Hippocampal formation (tissue), 2 donors: ENCODE results near the gene ZPLD1.

ENCODE experiments used
- DNase-seq, 2 donors: peaks; one replicate each; lab custom pipeline; 2025; lab: John Stamatoyannopoulos, UW

Gene ZPLD1

GRCh38 chr3:102434715-102435114 is at the start of gene ZPLD1:
Gene ZPLD1 (plus strand): TSS chr3:102435015. CDS start chr3:102438488, 3,473 bp downstream.
- DNase-seq = no peak

DNA sequence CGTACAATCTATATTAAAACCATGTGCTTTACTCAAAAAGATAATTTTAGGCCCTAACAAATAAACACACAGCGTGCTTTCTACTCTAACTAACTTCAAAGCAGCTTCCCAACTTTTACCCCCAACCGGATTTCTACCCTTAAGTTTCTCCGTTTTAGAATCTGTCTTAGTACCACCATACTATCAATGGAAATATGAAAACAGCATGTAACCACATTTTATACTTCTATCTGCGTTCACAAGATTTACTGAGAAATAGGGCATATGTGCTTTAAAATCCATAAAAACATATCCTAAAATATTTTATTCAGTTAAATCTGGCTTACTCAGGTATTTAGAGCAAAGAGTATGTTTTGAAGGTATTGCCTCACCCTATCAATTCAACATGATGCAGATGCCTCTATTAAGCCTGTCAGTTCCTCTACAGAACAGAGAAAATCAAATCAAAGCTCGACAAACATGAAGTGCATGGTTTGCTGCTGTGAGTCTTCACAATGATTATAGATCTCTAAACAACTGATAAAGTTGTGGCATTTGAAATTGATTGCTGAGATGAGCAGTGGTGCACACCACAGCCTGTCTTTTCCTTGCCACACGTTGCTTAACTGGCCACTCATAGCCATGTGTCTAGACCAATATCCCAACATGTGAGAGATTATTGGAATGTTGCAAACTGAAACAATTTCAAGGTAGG is 44.5 kb upstream of the ZPLD1 start:
- no peak for DNase-seq

- DNase-seq = no peak
These were observed 43.9 kb upstream of the ZPLD1 start for GRCh38 chr3:102390916-102391315.

- no peak for DNase-seq
These were observed 43.3 kb upstream of the ZPLD1 start for GRCh38 chr3:102391491-102391890.

DNA sequence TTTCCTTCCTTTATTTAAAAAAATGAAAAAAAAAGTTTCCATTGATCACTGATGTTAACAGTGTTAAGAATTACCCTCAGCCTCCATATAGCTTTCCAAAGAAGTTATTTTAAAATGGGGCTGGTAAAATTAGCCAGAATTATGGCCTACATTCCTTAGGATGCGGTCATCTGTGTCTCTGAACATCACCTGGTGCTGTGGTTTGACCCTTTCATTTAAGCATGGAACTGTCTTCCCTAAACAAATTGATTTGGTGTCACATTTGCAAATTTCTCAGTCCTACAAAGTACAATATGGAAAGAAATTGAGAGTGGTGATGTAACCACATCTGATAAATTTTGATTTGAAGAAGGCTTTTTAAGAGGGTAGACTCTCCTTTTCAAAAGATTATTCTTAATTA is 40.3 kb upstream of the ZPLD1 start:
- DNase-seq = no peak

GRCh38 chr3:102398176-102398575 is 36.6 kb upstream of the ZPLD1 start:
- no peak for DNase-seq

GRCh38 chr3:102398666-102399065 is 36.1 kb upstream of the ZPLD1 start:
- DNase-seq = no peak

DNA sequence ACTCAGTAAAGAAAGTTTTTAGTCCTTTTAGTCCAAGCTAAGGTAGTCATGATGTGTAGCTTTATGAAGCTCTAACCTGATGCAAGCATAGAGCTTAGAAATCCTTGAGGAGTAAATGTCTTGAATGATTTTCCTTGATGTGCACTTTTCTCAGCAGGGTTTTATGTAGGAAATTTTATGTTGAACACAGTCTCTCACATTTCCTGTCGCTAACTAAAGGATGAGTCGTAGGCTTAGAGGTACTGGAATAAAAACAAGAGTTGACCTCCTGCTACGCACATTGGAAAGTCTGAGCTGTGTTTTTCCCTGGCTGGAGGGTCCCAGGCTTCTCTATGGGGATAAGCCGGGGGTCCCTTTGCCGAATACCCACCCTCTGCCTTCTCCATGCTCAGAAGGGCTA is 34.7 kb upstream of the ZPLD1 start:
- DNase-seq = no peak

DNA sequence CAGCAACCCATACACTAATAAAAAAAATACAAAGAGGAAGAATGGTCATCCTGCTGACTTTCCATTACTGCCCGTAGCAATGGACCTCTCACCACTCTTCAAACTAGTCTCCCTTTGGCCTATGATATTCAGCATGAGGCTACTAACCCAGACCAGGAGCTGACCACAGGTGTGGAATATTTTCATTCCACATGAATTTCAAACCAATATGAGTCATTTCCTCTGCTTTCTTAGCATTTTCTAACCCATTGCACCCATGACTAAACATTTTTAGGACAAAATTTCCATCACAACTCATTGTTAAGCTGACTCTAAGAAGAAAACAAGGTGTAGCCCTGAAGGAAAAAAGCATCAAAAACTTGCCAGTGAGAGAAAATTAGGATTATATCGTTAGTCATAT is 34.0 kb upstream of the ZPLD1 start:
- DNase-seq = no peak

GRCh38 chr3:102410616-102411015 is 24.2 kb upstream of the ZPLD1 start:
- DNase-seq = no peak

DNA sequence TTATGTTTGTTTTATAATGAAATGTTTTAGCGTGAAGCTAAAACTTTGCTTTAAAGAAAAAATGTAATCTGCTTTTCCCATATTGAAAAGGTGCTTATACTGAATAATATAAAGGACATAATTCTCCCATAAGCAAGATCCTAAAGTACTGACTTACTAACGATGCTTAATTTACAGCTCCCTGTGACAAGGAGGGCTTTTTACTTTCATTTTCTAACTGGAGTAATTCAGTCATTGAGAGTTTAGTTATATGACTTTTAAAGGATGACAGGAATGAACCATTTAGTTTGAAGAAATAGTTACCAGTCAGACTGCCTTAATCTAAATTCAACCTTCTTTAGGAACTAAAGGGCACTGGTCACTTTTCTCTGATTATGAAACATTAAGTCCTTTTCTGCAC is 19.3 kb upstream of the ZPLD1 start:
- DNase-seq = no peak

DNA sequence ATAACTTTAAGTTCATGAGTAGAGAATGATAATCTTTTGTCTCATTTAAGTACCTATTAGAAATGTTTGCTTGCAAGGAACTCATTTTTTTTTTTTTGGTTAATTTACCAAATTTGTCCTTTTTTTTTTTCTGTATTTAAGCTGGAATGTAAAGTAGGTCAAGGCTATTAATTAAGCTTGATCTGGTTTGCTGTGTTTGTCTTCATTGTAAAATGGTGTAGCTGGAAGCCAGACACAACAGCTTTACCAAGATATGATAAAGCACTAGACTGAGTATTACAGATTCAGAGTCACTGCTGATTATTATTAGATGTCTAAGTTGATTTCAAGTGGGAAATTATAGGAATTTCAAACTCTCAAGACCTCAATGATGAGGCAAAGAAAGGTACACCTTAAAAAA is 15.0 kb upstream of the ZPLD1 start:
- DNase-seq = no peak

DNA sequence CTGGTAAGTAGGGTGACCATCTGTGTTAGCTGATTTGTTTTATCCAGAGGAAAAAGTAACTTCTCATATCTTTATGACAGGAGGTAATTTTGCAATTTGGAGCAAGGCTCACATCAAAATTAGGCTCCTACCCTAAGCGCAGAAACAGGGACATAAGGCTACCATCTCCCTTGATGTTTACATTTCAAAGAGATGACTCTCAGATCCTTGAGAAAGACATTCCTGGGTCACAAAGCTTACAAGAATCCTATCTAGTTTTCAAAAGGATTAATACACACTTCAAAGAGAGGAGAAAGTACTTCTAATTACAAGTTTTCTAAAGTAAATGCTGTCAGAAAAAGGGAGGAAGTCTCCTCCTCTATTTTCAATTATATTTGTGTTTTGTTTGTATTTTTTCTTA is 7.0 kb downstream of the ZPLD1 start:
- no peak for DNase-seq

DNA sequence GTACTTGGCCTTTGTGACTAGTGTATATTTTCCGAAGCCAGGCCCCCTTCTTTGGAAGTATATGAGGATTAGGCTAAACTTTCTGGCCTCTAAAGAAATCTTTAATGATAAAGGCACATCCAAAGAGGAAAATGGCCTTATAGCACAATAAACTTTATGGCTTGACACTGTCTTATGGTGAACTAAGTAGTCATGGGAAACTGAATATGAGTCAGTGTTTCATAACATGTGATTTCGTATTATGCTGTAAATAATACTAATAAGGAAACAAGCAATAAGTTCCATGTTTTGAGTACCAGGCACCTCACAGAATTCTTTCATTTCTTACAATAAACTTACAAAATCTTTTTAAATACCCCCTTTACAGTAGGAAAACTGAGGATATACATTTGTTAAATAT is 8.2 kb downstream of the ZPLD1 start:
- DNase-seq = no peak

DNA sequence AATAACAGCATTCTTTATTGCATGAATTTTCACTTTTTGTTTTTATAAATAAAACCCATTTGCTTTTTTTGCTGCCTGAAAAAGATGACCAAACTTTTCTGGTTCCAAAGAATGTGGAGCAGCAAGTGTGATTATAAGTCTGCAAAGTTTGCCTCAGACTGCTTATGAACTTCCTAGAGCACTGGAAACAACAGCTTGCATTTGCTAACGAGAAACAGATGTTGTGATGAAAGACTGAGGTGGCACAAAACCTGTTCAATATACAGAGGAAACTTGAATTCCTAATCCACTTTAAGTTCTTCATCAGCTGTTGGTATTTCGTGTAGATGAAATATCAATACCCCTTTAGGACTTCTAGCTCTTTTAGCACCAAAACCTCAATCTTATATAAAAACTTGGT is 9.3 kb downstream of the ZPLD1 start:
- no peak for DNase-seq

- no peak for DNase-seq
These were observed 12.5 kb downstream of the ZPLD1 start for GRCh38 chr3:102447272-102447671.

- no peak for DNase-seq
These were observed 14.5 kb downstream of the ZPLD1 start for GRCh38 chr3:102449341-102449740.

DNA sequence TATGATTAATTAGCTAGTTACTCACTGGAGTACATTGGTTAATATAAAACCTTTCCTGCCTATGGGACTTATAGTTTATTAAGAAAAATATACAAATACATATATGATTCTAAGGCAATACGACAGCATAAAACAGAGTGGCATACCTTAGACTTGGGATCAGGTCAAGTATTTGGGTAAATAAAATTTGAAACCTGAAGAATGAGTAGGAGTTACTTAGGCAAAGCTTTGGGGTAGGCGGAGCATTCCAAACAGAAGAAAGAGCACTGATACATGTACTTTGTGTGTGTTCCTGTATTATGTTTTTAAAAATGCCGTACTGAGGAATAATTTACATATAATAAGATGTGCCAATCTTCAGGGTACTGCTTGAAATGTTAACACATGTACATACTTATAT is 15.1 kb downstream of the ZPLD1 start:
- no peak for DNase-seq

DNA sequence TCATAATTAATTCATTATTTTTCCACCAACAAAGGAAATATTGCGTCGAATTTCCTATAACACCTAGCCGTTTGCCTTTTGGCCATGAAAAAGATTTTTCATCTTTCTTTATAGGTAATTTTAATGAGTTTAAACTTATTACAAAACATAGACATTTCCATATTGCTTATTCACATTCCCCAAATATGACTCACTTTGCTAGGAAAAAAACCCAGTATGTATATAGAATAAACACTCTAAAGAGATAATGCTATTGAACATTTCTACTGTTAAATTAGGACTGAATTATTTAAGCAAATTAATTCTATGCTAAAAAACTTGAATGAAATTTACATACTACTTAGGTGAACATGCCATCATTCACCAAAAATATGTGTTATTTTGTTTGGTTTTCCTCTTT is 16.2 kb downstream of the ZPLD1 start:
- DNase-seq = no peak

GRCh38 chr3:102451543-102451942 is 16.7 kb downstream of the ZPLD1 start:
- no peak for DNase-seq

DNA sequence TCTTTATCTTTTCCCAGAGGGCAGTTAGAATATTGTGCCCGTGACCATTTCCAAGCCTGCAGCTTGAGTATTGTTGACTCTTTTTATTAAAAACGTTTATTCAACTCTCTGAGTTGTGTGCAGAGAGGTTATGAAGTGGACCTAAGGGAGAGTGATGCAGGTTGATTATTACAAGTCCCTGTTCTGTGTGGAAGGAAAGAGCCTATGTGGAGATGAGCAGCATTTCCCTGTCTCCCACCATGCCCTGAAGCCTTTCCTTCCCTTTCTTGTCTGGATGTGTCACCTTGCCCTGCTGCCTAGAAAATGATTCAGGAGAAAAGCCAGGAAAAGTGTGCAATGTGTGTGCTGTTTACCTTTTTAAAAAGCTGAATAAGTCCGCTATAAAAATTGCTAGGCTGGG is 19.4 kb downstream of the ZPLD1 start:
- DNase-seq = no peak

GRCh38 chr3:102457644-102458043 is 22.8 kb downstream of the ZPLD1 start:
- no peak for DNase-seq

GRCh38 chr3:102460579-102460978 is 25.8 kb downstream of the ZPLD1 start:
- DNase-seq = no peak

GRCh38 chr3:102464261-102464660 is 29.4 kb downstream of the ZPLD1 start:
- no peak for DNase-seq
